SH-SY5Y (cell line): ENCODE results near the gene RIMS1.

ENCODE experiments used
- GATA2 ChIP-seq: IDR thresholded peaks from 2 replicates; pipeline ENCODE4 v1.6.1; 2011; ENCODE audit warnings: mild to moderate bottlenecking, low read depth, low read length
- GATA3 ChIP-seq: IDR thresholded peaks from 2 replicates; pipeline ENCODE4 v1.6.1; 2011; ENCODE audit warnings: low read depth, mild to moderate bottlenecking, low read length, moderate library complexity

DNA sequence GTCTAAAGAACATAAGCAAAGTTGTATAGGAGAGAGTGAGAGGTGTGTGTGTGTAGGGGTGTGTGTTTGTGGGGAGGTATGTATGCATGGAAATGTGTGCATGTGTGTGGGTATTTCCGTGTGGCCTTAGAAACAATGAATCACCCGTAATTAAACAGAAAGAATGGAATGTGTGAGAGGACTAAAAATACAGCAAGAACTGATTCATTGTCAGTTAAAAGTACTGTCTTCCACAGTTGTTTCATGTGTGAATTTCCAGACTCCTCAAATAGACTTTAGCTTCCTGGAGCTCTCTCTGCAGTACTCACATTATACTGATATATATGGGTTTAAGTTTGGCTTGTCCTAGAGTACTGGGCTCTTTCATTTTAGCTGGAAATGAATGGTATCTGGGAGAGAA is 145.7 kb downstream of the RIMS1 start:
- TF ChIP-seq GATA2 (no peak), GATA3 (no peak)
